H1 (cell line): ENCODE data around the gene SMG9. TPM values are rescaled to one million over a fixed set of nuclear protein-coding genes. Genes with fewer than 3 reads are reported as not detected.

Experiments used
- CTCF ChIA-PET: fragments of 300-600 bp; sonication (Branson Sonifier 250); formaldehyde crosslinking; loops from one replicate; lab custom pipeline; 2021; ENCODE audit not compliant: partially characterized antibody; lab: Charles Lee
- POLR2A ChIA-PET: fragments of 300-600 bp; sonication (Branson Sonifier 250); formaldehyde crosslinking; loops from one replicate; lab custom pipeline; 2021; ENCODE audit warnings: inconsistent platforms; ENCODE audit not compliant: partially characterized antibody; lab: Charles Lee
- DNase-seq, 2 experiments: peaks; one replicate each; pipeline versions ENCODE4 v3.0.0 to v3.0.0-alpha.2; 2010 to 2022; ENCODE audit warnings: low spot score in 2 of 2, low read depth in 1 of 2, mixed read lengths in 1 of 2
- FAIRE-seq: peaks from 2 replicates; lab custom pipeline; 2011; peaks lifted over from hg19 to GRCh38; lab: Jason Lieb, UNC
- H2AFZ ChIP-seq: 2 replicates; pipeline ENCODE4 v1.8.1; 2012; ENCODE audit warnings: low read length, inconsistent platforms
- H2AK5ac ChIP-seq: 2 replicates; pipeline ENCODE4 v1.6.1; 2013; ENCODE audit warnings: low read depth, low read length
- H2BK120ac ChIP-seq: replicated peaks from 2 replicates; pipeline ENCODE3; 2013; ENCODE audit warnings: low read depth, low read length, inconsistent platforms
- H2BK12ac ChIP-seq: 2 replicates; pipeline ENCODE4 v1.6.1; 2013; ENCODE audit warnings: low read depth, low read length
- H2BK15ac ChIP-seq: 2 replicates; pipeline ENCODE4 v1.6.1; 2013; ENCODE audit warnings: low read length
- H2BK20ac ChIP-seq: 2 replicates; pipeline ENCODE4 v1.6.1; 2013; ENCODE audit warnings: low read length
- H2BK5ac ChIP-seq: 2 replicates; pipeline ENCODE4 v1.6.1; 2013; ENCODE audit warnings: low read depth, low read length
- H3K14ac ChIP-seq: 2 replicates; pipeline ENCODE4 v1.6.1; 2013; ENCODE audit warnings: inconsistent platforms; ENCODE audit not compliant: insufficient read length
- H3K18ac ChIP-seq: 2 replicates; pipeline ENCODE4 v1.6.1; 2013; ENCODE audit warnings: low read length; ENCODE audit errors: extremely low read depth
- H3K23ac ChIP-seq: 2 replicates; pipeline ENCODE4 v1.6.1; 2013; ENCODE audit warnings: inconsistent platforms; ENCODE audit not compliant: insufficient read length
- H3K23me2 ChIP-seq: 2 replicates; pipeline ENCODE4 v1.6.1; 2013; ENCODE audit warnings: low read depth, low read length
- H3K27ac ChIP-seq: 2 replicates; pipeline ENCODE4 v1.6.1; 2011; ENCODE audit warnings: low read depth, low read length, inconsistent platforms
- H3K27me3 ChIP-seq, 4 experiments: replicated peaks in 1 of 4; 1 replicate in 1 of 4; 2 replicates in 3 of 4; pipeline versions ENCODE4 v1.6.1 to v1.8.1; 2011 to 2013; ENCODE audit warnings: low read length in 3 of 4, mild to moderate bottlenecking in 3 of 4, inconsistent platforms in 2 of 4, mixed read lengths in 2 of 4, moderate library complexity in 1 of 4; ENCODE audit not compliant: control insufficient read depth in 3 of 4, insufficient read depth in 3 of 4; ENCODE audit errors: extremely low read depth in 1 of 4
- H3K36me3 ChIP-seq, 4 experiments: 2 replicates each; pipeline versions ENCODE4 v1.6.1 to v1.8.1; 2011 to 2013; ENCODE audit warnings: mild to moderate bottlenecking in 4 of 4, low read length in 3 of 4, moderate library complexity in 2 of 4, control low read depth in 1 of 4, inconsistent platforms in 1 of 4; ENCODE audit not compliant: insufficient read depth in 4 of 4, control insufficient read depth in 2 of 4
- H3K4ac ChIP-seq: replicated peaks from 2 replicates; pipeline ENCODE3; 2013; ENCODE audit warnings: low read length, low read depth, mixed read lengths, inconsistent platforms; ENCODE audit not compliant: insufficient read length
- H3K4me1 ChIP-seq, 4 experiments: replicated peaks in 1 of 4; 1 replicate in 1 of 4; 2 replicates in 3 of 4; pipeline versions ENCODE4 v1.6.1 to v1.8.1; 2011 to 2013; ENCODE audit warnings: low read length in 3 of 4, inconsistent platforms in 2 of 4, mixed read lengths in 1 of 4; ENCODE audit not compliant: insufficient read depth in 4 of 4, control insufficient read depth in 3 of 4
- H3K4me2 ChIP-seq, 2 experiments: 2 replicates each; pipeline versions ENCODE4 v1.6.1 to v1.8.1; 2011 to 2013; ENCODE audit warnings: low read depth in 2 of 2, low read length in 2 of 2, control low read depth in 1 of 2, inconsistent platforms in 1 of 2, mild to moderate bottlenecking in 1 of 2; ENCODE audit not compliant: insufficient read depth in 1 of 2
- H3K4me3 ChIP-seq, 4 experiments: fragments of 200-600, 300-600 bp in 1 of 4; sonication (generic), shearing (Covaris generic), sonication (Bioruptor Twin) in 1 of 4; 2 replicates each; pipeline versions ENCODE4 v1.5.1 to v1.8.1; 2011 to 2016; ENCODE audit warnings: low read length in 4 of 4, low read depth in 3 of 4, control low read depth in 2 of 4, inconsistent platforms in 2 of 4, mild to moderate bottlenecking in 2 of 4, mixed read lengths in 1 of 4, moderate library complexity in 1 of 4; ENCODE audit not compliant: insufficient read depth in 2 of 4; ENCODE audit errors: extremely low read depth in 1 of 4
- H3K56ac ChIP-seq: replicated peaks from 2 replicates; pipeline ENCODE3; 2013; ENCODE audit warnings: low read depth, mild to moderate bottlenecking, mixed read lengths, low read length, inconsistent platforms; ENCODE audit not compliant: insufficient read length
- H3K79me1 ChIP-seq: 2 replicates; pipeline ENCODE4 v1.6.1; 2013; ENCODE audit warnings: low read depth, low read length, control low read depth
- H3K79me2 ChIP-seq, 2 experiments: 2 replicates each; pipeline versions ENCODE4 v1.6.1 to v1.8.1; 2012 to 2013; ENCODE audit warnings: low read length in 2 of 2, mild to moderate bottlenecking in 2 of 2, inconsistent platforms in 1 of 2; ENCODE audit not compliant: insufficient read depth in 2 of 2, control insufficient read depth in 1 of 2
- H3K9ac ChIP-seq, 4 experiments: replicated peaks in 1 of 4; 1 replicate in 1 of 4; 2 replicates in 3 of 4; pipeline versions ENCODE4 v1.6.1 to v1.8.1; 2011 to 2013; ENCODE audit warnings: low read depth in 3 of 4, low read length in 3 of 4, control low read depth in 2 of 4, mild to moderate bottlenecking in 2 of 4, moderate library complexity in 2 of 4, inconsistent platforms in 1 of 4; ENCODE audit errors: extremely low read depth in 1 of 4
- H3K9me3 ChIP-seq, 2 experiments: 2 replicates each; pipeline versions ENCODE4 v1.6.1 to v1.8.1; 2012 to 2013; ENCODE audit warnings: mild to moderate bottlenecking in 2 of 2, moderate library complexity in 2 of 2, control low read depth in 1 of 2, inconsistent platforms in 1 of 2, low read depth in 1 of 2, low read length in 1 of 2, mixed read lengths in 1 of 2; ENCODE audit not compliant: insufficient read depth in 2 of 2
- H4K20me1 ChIP-seq, 2 experiments: replicated peaks in 1 of 2; 2 replicates each; pipeline versions ENCODE3 to v1.8.1; 2011 to 2013; ENCODE audit warnings: inconsistent platforms in 2 of 2, low read length in 2 of 2, mild to moderate bottlenecking in 1 of 2; ENCODE audit not compliant: insufficient read depth in 2 of 2, control insufficient read depth in 1 of 2
- H4K5ac ChIP-seq: 2 replicates; pipeline ENCODE4 v1.6.1; 2013; ENCODE audit warnings: low read length, low read depth, mixed read lengths, inconsistent platforms; ENCODE audit not compliant: insufficient read length
- H4K8ac ChIP-seq: 2 replicates; pipeline ENCODE4 v1.8.0; 2013; ENCODE audit warnings: mild to moderate bottlenecking, moderate library complexity, low read length, inconsistent platforms; ENCODE audit not compliant: insufficient read depth; ENCODE audit errors: extremely low read depth
- H4K91ac ChIP-seq: replicated peaks from 2 replicates; pipeline ENCODE3; 2013; ENCODE audit warnings: low read length, mixed read lengths, inconsistent platforms; ENCODE audit not compliant: insufficient read length
- ASH2L ChIP-seq: fragments of 200-600, 300-600 bp; sonication (generic); IDR thresholded peaks from one replicate; pipeline ENCODE4 v1.7.1; 2017; ENCODE audit warnings: low read length
- CREB1 ChIP-seq: IDR thresholded peaks from 2 replicates; pipeline ENCODE4 v1.6.1; 2012; ENCODE audit warnings: inconsistent platforms
- KDM4A ChIP-seq: IDR thresholded peaks from one replicate; pipeline ENCODE4 v1.7.1; 2012; ENCODE audit warnings: low read depth, mild to moderate bottlenecking, moderate library complexity, low read length, inconsistent platforms; ENCODE audit not compliant: severe bottlenecking
- NANOG ChIP-seq: IDR thresholded peaks from 2 replicates; pipeline ENCODE4 v1.6.1; 2011; ENCODE audit warnings: low read length, low read depth, mild to moderate bottlenecking, inconsistent platforms; ENCODE audit not compliant: insufficient read depth, poor library complexity, severe bottlenecking
- NRF1 ChIP-seq: IDR thresholded peaks from 2 replicates; pipeline ENCODE4 v1.6.1; 2011; ENCODE audit warnings: mild to moderate bottlenecking, low read depth, low read length, improper control_type of control experiment
- POU5F1 ChIP-seq: IDR thresholded peaks from 2 replicates; pipeline ENCODE4 v1.6.1; 2011; ENCODE audit warnings: low read depth, mild to moderate bottlenecking, low read length, moderate library complexity
- SP4 ChIP-seq: IDR thresholded peaks from 2 replicates; pipeline ENCODE4 v1.6.1; 2012; ENCODE audit warnings: low read length, inconsistent platforms
- SUZ12 ChIP-seq: fragments of 200-600 bp; sonication (generic); IDR thresholded peaks from 2 replicates; pipeline ENCODE4 v1.6.1; 2012; ENCODE audit warnings: mild to moderate bottlenecking, inconsistent platforms, low read length, moderate library complexity, mixed read lengths
- WGBS, 2 experiments: shearing (Covaris generic) in 1 of 2; methylation state at CpG; one replicate each; pipeline versions ENCODE4 v1.1.6 to v1.1.7; 2013 to 2015; ENCODE audit warnings: low lambda C conversion rate in 2 of 2, mixed read lengths in 2 of 2, inconsistent platforms in 1 of 2, low coverage in 1 of 2, missing lambda C conversion rate in 1 of 2; ENCODE audit not compliant: insufficient replicate concordance in 2 of 2, insufficient coverage in 1 of 2, insufficient read length in 1 of 2; ENCODE audit errors: extremely low coverage in 1 of 2, missing lambda C conversion rate in 1 of 2; 5-methylcytosine and 5-hydroxymethylcytosine counted together
- polyA plus RNA-seq, 7 experiments: library from polyadenylated mRNA; depleted of rRNA in 3 of 7; stranded (reverse) in 5 of 7; unstranded in 2 of 7; fragments of >200 nt in 5 of 7; fragments of 200-250 nt in 2 of 7; gene quantifications; 1 replicate in 5 of 7; 2 replicates in 1 of 7; 4 replicates in 1 of 7; pipeline versions ENCODE4 v1.2.1 to v1.2.3, GENCODE V29; 2011 to 2013; ENCODE audit warnings: missing spikeins in 2 of 7, mixed read lengths in 2 of 7
- total RNA-seq: library from RNA; stranded (reverse); fragmentation: NEBNext Ultra II Directional; extraction: Animal tissue kit (Norgen Biotek cat#: 25700); gene quantifications from 2 replicates; pipeline ENCODE4 v1.2.1, GENCODE V29; 2021
- TF ChIP-seq, protein P1 (sequence below): IDR thresholded peaks from 2 replicates; pipeline ENCODE4 v1.6.1; 2011; ENCODE audit warnings: low read length, improper control_type of control experiment
- TF ChIP-seq, protein P2 (sequence below): IDR thresholded peaks from 2 replicates; pipeline ENCODE4 v1.6.1; 2011; ENCODE audit warnings: low read depth, mild to moderate bottlenecking, low read length; ENCODE audit not compliant: insufficient read depth

Gene SMG9
- total and polyA plus RNA-seq, 2 of the 8 experiments (the other 6 are each of a cell fraction or from before 2014, with no cell fraction given) = 20.4 to 28.7 TPM

GRCh38 chr19:43778651-43779050 is 23.9 kb upstream of the SMG9 start:
- Histone ChIP-seq H3K9ac (no peak overlapping the region), H4K91ac (no peak overlapping the region), H3K4me1 (peaks cover under 1 to 14% (median 9%) of the 10 kb centered on the region in 4 experiments), H3K4me3 (no peak overlapping the region), H3K79me1 (no peaks in the 10 kb centered on the region; the same call in 1 of the 2 replicates), H2BK20ac (no peak overlapping the region), H3K79me2 (no peaks in the 10 kb centered on the region), H2AFZ (no peak overlapping the region), H3K14ac (no peak overlapping the region), H3K36me3 (no peaks in the 10 kb centered on the region), H2BK15ac (no peak overlapping the region), H3K18ac (no peak overlapping the region), H2AK5ac (no peak overlapping the region), H3K9me3 (no peaks in the 10 kb centered on the region), H3K27ac (no peak overlapping the region), H3K23ac (no peak overlapping the region), H3K56ac (no peak overlapping the region), H2BK5ac (no peak overlapping the region), H3K4ac (no peak overlapping the region), H3K27me3 (peaks cover 2 to 13% (median 11%) of the 10 kb centered on the region in 4 experiments; a peak in 6 of 7 replicates), H3K4me2 (no peak overlapping the region), H2BK12ac (no peak overlapping the region), H4K8ac (no peak overlapping the region), H4K5ac (no peak overlapping the region), H2BK120ac (no peak overlapping the region), H4K20me1 (peaks cover 0 to 4% of the 10 kb centered on the region in 2 experiments), H3K23me2 (peaks cover 11% of the 10 kb centered on the region)
- ChIA-PET POLR2A (interaction anchor here (0.7 to 5.3 kb wide), 4 partner anchors 14 to 1491 kb away, joined by 3 to 23 read pairs (median 3); partner anchors contain the start of gene SMG9), CTCF (interaction anchor here (0.6 to 37.0 kb wide), 5 partner anchors 22 to 117 kb away, joined by 3 to 703 read pairs (median 3); partner anchors contain the start of gene SMG9)
- FAIRE-seq = no peak
- DNase-seq = no peak
- 85% methylated on average over 1 of the region's 1 CpG; no CpG with 5 or more reads in 1 of the 2 experiments for WGBS, 2 experiments
- TF ChIP-seq SP4 (no peak), NRF1 (no peak), ASH2L (no peak), KDM4A (no peak), CREB1 (no peak), SUZ12 (no peak), POU5F1 (no peak), NANOG (no peak)
- TF ChIP-seq, protein P1, sequence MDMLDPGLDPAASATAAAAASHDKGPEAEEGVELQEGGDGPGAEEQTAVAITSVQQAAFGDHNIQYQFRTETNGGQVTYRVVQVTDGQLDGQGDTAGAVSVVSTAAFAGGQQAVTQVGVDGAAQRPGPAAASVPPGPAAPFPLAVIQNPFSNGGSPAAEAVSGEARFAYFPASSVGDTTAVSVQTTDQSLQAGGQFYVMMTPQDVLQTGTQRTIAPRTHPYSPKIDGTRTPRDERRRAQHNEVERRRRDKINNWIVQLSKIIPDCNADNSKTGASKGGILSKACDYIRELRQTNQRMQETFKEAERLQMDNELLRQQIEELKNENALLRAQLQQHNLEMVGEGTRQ = no peak
- TF ChIP-seq, protein P2, sequence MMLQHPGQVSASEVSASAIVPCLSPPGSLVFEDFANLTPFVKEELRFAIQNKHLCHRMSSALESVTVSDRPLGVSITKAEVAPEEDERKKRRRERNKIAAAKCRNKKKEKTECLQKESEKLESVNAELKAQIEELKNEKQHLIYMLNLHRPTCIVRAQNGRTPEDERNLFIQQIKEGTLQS = no peak
